GM15510 (cell line): ENCODE results near the gene CNNM3.

Source experiments
- POLR2A ChIP-seq: IDR thresholded peaks from 3 replicates; pipeline ENCODE4 v1.6.1; 2011; ENCODE audit warnings: borderline replicate concordance; ENCODE audit not compliant: insufficient read length; ENCODE audit errors: extremely low read depth

Gene CNNM3

DNA sequence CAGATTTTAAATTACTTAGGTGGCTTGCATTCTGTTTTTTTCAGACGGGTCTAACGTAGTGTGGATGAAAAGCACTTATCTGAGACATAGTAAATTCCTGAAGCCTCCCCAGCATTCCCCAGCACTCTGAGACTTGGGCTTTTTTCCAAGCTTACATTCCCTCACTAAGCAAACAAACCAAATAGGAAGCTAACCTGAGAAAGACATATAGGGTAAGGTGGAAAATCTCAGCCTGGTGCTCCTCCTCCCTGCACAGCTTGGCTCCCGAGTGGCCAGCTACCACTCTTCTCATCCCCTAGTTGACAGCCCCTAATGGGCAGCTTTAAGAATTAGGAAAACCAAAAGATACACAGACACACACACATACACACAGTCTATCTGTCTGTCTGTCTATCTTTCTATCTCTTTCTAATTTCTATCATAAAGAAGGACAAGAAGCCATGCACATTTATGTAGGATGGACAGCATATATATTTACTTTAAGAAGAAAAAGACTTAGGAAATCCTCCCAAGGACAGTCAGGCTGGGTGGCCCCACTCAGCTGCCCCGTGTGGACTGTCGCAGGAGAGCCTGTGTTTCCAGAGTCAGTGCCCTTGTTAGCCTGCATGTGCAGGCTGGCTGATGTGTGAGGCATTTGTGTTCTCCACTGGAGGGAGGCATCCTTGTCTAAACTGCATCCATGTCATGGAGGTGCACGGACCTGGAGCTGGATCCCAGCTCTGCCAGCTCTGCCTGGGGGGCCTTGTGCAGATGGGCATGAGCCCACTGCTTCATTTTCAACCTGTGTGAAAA lies 8.2 kb downstream of the CNNM3 start:
- TF ChIP-seq POLR2A, result no peak

DNA sequence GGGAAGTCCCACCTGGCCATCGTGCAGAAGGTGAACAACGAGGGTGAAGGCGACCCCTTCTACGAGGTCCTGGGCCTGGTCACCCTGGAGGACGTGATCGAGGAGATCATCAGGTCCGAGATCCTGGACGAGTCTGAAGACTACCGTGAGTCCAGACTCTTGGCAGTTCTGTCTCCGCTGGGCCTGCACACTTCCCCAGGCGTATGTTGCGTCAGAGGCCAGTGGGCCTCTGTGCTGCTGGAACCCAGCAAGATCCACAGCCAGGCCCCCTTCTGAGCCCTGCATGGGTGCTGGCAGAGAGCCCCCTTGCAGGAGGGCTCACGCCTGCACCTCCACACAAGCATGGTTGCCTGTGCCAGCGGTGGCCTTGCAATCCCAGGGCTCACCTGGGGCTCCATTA lies 9.0 kb downstream of the CNNM3 start:
- TF ChIP-seq POLR2A, result no peak

DNA sequence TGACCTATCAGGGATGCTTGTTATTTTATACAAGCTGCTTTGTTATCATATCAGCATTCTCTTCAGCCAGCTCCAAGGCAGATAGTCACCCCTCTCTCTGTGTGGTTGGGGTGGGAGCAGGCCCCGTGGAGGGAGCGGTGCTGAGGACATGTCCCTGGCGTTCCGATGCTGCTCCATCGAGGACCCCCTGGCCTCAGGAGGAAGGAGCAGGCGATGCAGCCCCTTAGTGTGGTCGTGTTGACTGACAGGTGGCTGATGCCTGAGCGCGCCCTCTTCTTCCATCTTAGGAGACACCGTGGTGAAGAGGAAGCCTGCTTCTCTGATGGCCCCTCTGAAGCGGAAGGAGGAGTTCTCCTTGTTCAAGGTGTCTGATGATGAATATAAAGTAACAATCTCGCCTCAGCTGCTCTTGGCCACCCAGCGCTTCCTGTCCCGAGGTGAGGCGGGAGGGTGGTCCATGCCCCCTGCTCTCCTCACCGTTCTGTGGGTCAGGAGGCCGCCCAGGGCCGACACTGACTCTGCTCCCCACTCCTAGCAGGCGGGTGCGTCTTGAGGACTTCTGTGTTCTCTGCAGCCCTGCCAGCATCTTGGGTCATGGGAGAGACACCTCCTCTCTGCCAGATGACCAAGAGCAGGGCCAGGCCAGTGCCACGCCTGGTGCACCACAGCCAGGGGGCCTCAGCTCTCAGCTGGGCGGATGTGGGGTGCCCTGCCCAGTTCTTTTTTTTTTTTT lies 10.6 kb downstream of the CNNM3 start:
- no peak for TF ChIP-seq POLR2A

DNA sequence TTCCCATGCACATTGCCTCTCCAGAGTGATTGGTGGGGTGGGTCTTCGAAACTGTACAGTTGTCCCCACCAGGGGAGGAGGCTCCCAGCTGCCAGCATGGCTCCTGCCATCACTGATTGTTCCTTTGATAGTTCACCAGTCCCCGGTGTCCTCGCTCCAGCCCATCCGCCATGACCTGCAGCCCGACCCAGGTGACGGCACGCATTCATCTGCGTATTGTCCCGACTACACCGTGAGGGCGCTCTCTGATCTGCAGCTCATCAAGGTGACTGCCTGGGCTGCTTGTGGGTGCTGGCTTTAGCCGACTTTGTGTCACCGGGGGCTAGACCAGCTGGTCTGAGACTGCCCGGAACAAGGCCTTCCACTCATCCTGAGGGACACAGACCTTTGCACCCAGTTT lies 12.4 kb downstream of the CNNM3 start:
- TF ChIP-seq POLR2A, result no peak

DNA sequence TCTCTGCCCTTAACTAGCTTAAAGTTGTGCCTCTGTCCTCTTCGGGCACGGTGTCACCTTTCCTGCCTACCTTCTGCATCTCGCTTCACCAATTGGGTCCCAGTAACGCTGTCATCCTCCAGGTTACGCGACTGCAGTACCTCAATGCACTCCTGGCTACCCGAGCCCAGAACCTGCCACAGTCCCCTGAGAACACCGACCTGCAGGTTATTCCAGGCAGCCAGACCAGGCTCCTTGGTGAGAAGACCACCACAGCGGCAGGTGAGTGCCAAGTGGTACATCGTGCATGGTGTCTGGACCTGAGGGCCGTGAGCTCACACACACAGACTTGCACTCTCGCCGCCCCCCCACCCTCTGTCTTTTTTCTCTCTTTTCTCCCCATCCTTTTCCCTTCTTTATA lies 12.8 kb downstream of the CNNM3 start:
- TF ChIP-seq POLR2A, result no peak

DNA sequence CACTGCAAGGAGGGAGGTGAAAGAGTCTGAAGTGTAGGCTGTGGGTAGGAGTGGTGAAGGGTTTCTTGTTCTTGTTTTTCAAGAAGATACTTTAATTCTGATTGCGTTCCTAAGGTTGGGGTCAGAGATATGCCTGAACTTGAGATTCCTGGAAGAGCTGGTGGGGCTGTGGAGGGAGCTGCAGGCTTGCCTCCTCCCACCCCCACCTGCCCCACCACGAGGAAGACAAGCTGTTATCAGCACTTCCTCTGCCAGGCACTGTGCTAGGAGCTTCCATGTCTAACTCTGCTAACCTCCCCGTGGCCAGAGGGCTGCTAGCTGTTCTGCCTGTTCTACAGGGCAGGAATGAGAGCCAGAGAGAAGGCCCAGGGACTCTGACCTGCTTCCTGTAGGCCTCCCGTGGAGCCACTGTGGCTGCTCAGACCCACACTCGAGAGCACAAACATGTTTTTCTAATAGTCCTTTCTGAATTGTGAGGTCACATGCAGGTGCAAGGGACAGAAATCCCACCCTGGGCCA lies 14.0 kb downstream of the CNNM3 start:
- TF ChIP-seq POLR2A, result no peak

DNA sequence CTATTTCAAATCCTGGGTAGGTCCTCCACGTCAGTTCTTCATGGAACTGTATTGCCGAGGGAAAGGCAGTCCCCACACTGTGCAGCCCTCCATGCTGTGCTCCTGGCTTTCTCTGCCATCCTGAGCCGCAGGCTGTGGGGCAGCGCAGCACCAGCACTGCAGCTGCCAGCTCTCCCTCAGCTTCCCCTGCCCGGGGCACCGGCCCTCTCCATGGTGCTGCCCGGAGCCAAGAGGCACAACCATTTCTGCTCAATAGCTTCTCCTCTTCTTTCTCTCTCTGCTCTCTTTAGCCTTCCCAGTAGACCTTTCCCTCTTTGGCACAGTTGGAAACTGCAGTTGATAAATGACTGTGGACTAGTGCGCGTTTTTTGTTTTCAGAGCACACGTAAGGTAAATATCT lies 15.6 kb downstream of the CNNM3 start:
- no peak for TF ChIP-seq POLR2A

DNA sequence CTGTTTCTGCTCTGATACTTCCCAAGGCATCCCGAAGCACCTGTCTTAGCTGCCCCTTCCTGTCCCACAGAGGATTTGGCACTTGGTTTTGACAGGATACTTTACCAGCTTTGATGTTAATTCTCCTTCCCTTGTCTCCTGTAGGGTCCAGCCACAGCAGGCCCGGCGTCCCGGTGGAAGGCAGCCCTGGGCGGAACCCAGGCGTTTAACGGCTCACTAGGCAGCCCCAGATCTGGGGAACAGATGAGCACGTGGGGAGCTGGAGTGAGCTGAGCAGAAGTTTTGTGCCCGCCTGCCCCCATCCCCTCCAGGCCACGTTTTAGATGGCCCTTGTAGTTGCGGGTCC lies 16.3 kb downstream of the CNNM3 start:
- TF ChIP-seq POLR2A, result no peak

DNA sequence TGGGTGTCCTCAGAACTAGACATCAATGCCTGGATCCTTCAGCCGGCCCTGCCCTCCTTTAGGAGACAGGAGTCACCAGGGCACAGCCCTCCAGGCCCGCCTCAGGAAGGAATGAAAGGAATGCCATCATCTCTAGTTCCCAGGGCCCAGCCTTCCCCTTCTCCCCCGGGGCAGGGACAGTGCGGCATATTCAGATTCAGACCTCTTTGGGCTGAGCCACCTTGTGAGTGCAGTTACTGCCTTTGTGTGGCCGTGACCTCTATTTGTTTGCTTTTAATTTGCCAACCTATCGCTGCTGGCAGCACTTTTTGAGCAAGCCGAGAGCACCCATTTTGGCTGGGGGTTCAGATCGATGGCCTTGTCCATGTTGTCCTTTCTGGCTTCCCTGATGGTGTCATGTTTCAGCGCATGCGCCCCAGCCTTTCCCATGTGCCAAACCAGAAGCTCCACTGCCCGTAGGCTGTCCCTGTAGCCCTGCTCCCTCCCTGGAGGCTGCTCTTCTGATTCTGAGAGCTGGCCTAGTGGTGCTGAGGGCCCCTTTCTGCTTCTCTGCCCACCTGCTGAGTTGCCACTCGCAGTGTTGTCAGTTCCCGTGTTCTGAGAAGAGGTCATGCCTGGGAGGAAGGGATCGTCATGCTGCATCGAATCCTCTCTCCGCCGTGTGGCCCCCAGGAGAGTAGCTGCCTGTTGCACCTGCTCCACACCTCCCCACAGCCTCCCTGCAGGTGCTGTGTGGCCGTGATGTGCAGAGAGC lies 16.9 kb downstream of the CNNM3 start:
- TF ChIP-seq POLR2A, result no peak

DNA sequence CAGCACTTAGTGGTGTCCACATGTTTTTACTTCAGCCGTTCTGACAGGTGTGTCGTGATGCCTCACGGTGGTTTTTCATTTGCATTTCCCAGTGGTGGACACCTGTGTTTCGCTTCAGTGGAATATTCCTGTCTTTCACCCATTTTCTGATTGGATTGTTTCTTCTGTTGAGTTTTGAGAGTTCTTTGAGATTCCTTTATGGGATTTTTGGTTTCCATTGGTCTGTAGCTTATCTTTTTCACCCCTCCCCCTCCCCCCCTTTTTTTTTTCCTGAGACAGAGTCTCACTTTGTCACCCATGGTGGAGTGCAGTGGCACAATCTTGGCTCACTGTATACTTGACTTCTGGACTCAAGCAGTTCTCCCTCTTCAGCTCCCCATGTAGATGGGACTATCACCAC lies 19.8 kb downstream of the CNNM3 start:
- TF ChIP-seq POLR2A, result no peak

DNA sequence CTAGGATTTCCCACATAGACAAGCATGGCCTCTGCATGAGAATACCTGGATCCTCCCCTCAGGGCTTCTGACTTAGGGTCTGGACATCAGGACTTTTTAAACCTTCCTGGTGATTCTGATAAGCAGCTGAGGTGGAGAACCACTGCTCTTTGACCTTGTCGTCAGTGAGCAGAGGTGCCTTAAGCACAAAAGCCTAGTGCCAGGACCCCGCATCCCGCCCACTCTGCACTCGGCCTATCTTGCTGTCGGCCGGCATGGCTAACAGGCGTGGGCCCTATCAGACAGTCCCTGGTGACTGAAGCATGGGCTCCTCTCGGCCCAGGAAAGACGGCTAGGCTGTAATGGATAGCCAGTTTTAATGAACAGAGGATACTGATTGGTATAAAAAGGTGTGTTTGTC lies 21.5 kb downstream of the CNNM3 start:
- TF ChIP-seq POLR2A, result no peak

DNA sequence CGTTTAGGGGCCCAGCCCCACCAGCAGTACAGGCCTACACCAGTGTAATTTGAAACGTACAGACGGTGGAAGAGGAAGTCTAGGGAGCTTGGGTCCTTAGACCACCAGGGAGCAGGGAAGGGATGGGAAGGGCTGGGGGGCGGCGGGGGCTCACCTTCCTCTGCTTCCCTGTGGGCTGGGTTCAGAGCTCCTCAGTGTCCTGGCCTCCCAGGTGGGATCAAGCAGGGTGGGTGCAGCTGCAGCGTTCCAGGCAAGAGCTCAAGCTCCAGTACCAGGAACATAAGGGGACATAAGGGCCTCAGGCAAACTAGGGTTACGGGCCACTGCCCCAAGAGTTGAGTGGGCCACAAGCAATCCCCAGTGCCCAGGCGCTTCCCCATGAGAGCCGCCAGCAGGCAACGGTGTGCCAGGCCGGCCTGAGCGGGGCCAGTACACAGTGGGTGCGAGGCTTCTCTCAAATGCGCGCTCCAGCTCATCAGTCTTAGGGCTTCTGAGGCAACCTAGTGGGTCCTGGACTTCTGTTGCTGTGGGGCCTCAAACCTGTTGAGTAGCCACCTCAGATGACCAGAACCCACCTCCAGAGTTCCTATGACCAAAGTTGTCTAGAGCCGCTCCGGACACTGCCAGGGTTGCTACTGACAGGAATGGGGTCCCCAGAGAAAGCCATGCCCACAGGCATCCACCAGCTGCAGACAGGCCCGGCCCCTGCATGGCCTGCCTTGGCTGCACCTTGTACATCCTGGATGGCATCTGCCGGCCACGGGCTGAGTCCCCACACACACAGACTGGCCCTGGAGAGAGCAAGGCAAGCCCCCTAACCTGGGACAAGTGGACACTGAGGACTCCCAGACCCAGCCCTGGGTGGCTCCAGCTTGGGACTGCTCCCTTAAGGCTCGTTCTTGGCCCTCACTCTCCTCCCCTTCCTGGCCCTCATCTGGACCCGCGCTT lies 22.6 kb downstream of the CNNM3 start:
- no peak for TF ChIP-seq POLR2A

DNA sequence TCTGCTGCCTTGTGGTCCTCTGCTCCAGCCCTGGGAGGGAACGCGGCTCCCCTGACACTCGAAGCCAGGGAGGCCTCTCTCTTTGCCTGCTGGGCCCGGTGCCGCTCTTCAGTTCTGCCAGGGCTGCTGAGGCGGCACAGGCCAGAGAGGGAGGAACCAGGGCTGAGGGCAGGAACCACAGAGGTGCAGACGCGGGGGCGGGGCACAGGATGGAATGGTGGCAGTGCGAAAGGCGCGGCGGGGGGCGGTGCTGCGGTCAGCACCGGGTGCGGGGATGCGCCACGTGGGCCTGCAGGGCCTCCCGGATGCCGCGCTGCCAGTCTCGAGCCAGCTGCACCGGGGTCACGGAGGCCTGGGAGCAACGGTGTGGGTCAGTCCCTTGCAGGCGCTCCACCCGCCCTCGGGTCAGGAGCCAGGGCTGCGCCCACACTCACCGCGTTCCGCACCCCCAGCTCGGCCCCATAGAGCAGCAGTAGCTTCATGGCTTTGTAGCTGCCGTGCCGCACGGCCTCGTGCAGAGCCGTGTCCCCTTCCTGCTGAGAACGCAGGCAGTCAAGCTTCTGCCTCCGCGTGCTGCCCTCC lies 23.3 kb downstream of the CNNM3 start:
- TF ChIP-seq POLR2A, result no peak
